HEK293 (cell line): ENCODE measurements around the gene LIG3.

Experiments used
- CTCF ChIA-PET: fragments of 350-600 bp; formaldehyde crosslinking; extraction: SDS; loops from one replicate; lab custom pipeline; 2021; ENCODE audit warnings: antibody characterized with exemption; lab: Yijun Ruan, JAX
- POLR2A ChIA-PET: fragments of 300-600 bp; formaldehyde crosslinking; extraction: SDS; loops from one replicate; lab custom pipeline; 2020; ENCODE audit warnings: antibody characterized with exemption, inconsistent platforms; lab: Yijun Ruan, JAX
- H3K27ac ChIP-seq: fragments of 200-500 bp; sonication (Bioruptor generic); 2 replicates; pipeline ENCODE4 v1.5.1; 2014; ENCODE audit warnings: low read depth, low read length, control low read depth, inconsistent platforms; ENCODE audit errors: extremely low read depth
- H3K36me3 ChIP-seq, 2 experiments: fragments of 200-500 bp in 1 of 2; sonication (Bioruptor generic) in 1 of 2; 1 replicate in 1 of 2; 2 replicates in 1 of 2; pipeline ENCODE4 v1.5.1; 2014 to 2017; ENCODE audit warnings: inconsistent platforms in 2 of 2, low read length in 2 of 2; ENCODE audit not compliant: control insufficient read depth in 2 of 2, insufficient read depth in 1 of 2
- H3K4me1 ChIP-seq: fragments of 200-500 bp; sonication (Bioruptor generic); 2 replicates; pipeline ENCODE4 v1.5.1; 2014; ENCODE audit warnings: mild to moderate bottlenecking, low read length, inconsistent platforms; ENCODE audit not compliant: control insufficient read depth, insufficient read depth
- H3K4me3 ChIP-seq: 2 replicates; pipeline ENCODE4 v1.5.1; 2011; ENCODE audit warnings: low read depth, mild to moderate bottlenecking, control low read depth, low read length, moderate library complexity
- H3K9me3 ChIP-seq: fragments of 200-500 bp; sonication (Bioruptor generic); 2 replicates; pipeline ENCODE4 v1.5.1; 2014; ENCODE audit warnings: low read depth, low read length, inconsistent platforms; ENCODE audit not compliant: control insufficient read depth, insufficient read depth
- AEBP2 ChIP-seq: fragments of 450-650 bp; formaldehyde crosslinking; IDR thresholded peaks from 2 replicates; pipeline ENCODE4 v1.5.1; 2016; ENCODE audit warnings: missing biosample characterization, missing genetic modification characterization, borderline replicate concordance
- BCL11A ChIP-seq: fragments of 450-650 bp; formaldehyde crosslinking; IDR thresholded peaks from 2 replicates; pipeline ENCODE4 v1.5.1; 2016; ENCODE audit warnings: low read depth, missing biosample characterization, missing genetic modification characterization
- MZF1 ChIP-seq: fragments of 450-650 bp; formaldehyde crosslinking; IDR thresholded peaks from 2 replicates; pipeline ENCODE4 v1.5.1; 2017; ENCODE audit warnings: missing biosample characterization, missing genetic modification characterization, borderline replicate concordance
- PBX3 ChIP-seq: sonication (generic); formaldehyde crosslinking; IDR thresholded peaks from 2 replicates; pipeline ENCODE4 v1.8.1; 2022; ENCODE audit warnings: mild to moderate bottlenecking, moderate library complexity, missing genetic modification reagents
- PRDM4 ChIP-seq: fragments of 450-650 bp; formaldehyde crosslinking; IDR thresholded peaks from 2 replicates; pipeline ENCODE4 v1.5.1; 2017; ENCODE audit warnings: missing biosample characterization, missing genetic modification characterization
- REST ChIP-seq: fragments of 450-650 bp; formaldehyde crosslinking; IDR thresholded peaks from 2 replicates; pipeline ENCODE4 v1.5.1; 2016; ENCODE audit warnings: missing biosample characterization, missing genetic modification characterization
- ZBTB26 ChIP-seq: fragments of 450-650 bp; formaldehyde crosslinking; optimal IDR thresholded peaks from 2 replicates; pipeline ENCODE3; 2016; ENCODE audit warnings: missing biosample characterization, mild to moderate bottlenecking, missing genetic modification characterization
- ZBTB6 ChIP-seq: fragments of 450-650 bp; formaldehyde crosslinking; IDR thresholded peaks from 2 replicates; pipeline ENCODE4 v1.5.1; 2017; ENCODE audit warnings: missing biosample characterization, missing genetic modification characterization
- ZBTB7A ChIP-seq: fragments of 450-650 bp; formaldehyde crosslinking; IDR thresholded peaks from 2 replicates; pipeline ENCODE4 v1.5.1; 2016; ENCODE audit warnings: low read depth, missing biosample characterization, missing genetic modification characterization
- ZNF132 ChIP-seq: fragments of 450-650 bp; formaldehyde crosslinking; IDR thresholded peaks from 2 replicates; pipeline ENCODE4 v1.5.1; 2017; ENCODE audit warnings: missing biosample characterization, missing genetic modification characterization, borderline replicate concordance
- ZNF133 ChIP-seq: fragments of 450-650 bp; formaldehyde crosslinking; IDR thresholded peaks from 2 replicates; pipeline ENCODE4 v1.5.1; 2016; ENCODE audit warnings: missing biosample characterization, missing genetic modification characterization
- ZNF148 ChIP-seq: fragments of 450-650 bp; formaldehyde crosslinking; IDR thresholded peaks from 2 replicates; pipeline ENCODE4 v1.5.0; 2017; ENCODE audit warnings: missing biosample characterization, missing genetic modification characterization, borderline replicate concordance
- ZNF184 ChIP-seq: fragments of 450-650 bp; IDR thresholded peaks from 2 replicates; pipeline ENCODE4 v1.5.1; 2018; ENCODE audit warnings: missing biosample characterization, mild to moderate bottlenecking, missing genetic modification characterization
- ZNF280C ChIP-seq: fragments of 450-650 bp; formaldehyde crosslinking; IDR thresholded peaks from 2 replicates; pipeline ENCODE4 v1.5.1; 2016; ENCODE audit warnings: missing biosample characterization, missing genetic modification characterization
- ZNF350 ChIP-seq: fragments of 450-650 bp; formaldehyde crosslinking; IDR thresholded peaks from 2 replicates; pipeline ENCODE4 v1.5.0; 2017; ENCODE audit warnings: missing biosample characterization, mild to moderate bottlenecking, missing genetic modification characterization
- ZNF473 ChIP-seq: fragments of 450-650 bp; formaldehyde crosslinking; IDR thresholded peaks from 2 replicates; pipeline ENCODE4 v1.5.1; 2017; ENCODE audit warnings: missing biosample characterization, missing genetic modification characterization
- ZNF560 ChIP-seq: fragments of 450-650 bp; formaldehyde crosslinking; IDR thresholded peaks from 2 replicates; pipeline ENCODE4 v1.5.1; 2017; ENCODE audit warnings: missing biosample characterization, missing genetic modification characterization, borderline replicate concordance
- ZNF621 ChIP-seq: fragments of 450-650 bp; formaldehyde crosslinking; IDR thresholded peaks from 2 replicates; pipeline ENCODE4 v1.5.1; 2017; ENCODE audit warnings: missing biosample characterization, missing genetic modification characterization
- ZNF791 ChIP-seq: fragments of 450-650 bp; formaldehyde crosslinking; IDR thresholded peaks from 2 replicates; pipeline ENCODE4 v1.5.1; 2016; ENCODE audit warnings: missing biosample characterization, missing genetic modification characterization
- ZSCAN23 ChIP-seq: fragments of 450-650 bp; formaldehyde crosslinking; IDR thresholded peaks from 2 replicates; pipeline ENCODE4 v1.5.1; 2016; ENCODE audit warnings: missing biosample characterization, missing genetic modification characterization

Gene LIG3

GRCh38 chr17:35001549-35001948, 21.2 kb downstream of the LIG3 start:
- no peak overlapping the region for H3K27ac ChIP-seq
- no peak for TF ChIP-seq PBX3 (CRISPR knock-in tag)
- TF ChIP-seq ZNF280C (tag by site-specific recombination) = no peak
- no peak for TF ChIP-seq PRDM4 (tag by site-specific recombination)
- TF ChIP-seq ZNF560 (tag by site-specific recombination) = no peak
- TF ChIP-seq ZNF473 (tag by site-specific recombination) = no peak
- no peak for TF ChIP-seq ZNF184 (tag by site-specific recombination)
- no peak for TF ChIP-seq ZSCAN23 (tag by site-specific recombination)
- no peak for TF ChIP-seq ZNF132 (tag by site-specific recombination)
- TF ChIP-seq MZF1 (tag by site-specific recombination) = no peak
- TF ChIP-seq AEBP2 (tag by site-specific recombination) = no peak
- TF ChIP-seq ZNF621 = no peak
- TF ChIP-seq ZNF148 (tag by site-specific recombination) = no peak
- no peak for TF ChIP-seq ZNF133 (tag by site-specific recombination)
- no peak for TF ChIP-seq ZNF350 (tag by site-specific recombination)
- TF ChIP-seq ZBTB26 (tag by site-specific recombination) = no peak
- TF ChIP-seq REST (tag by site-specific recombination) = no peak
- no peak for TF ChIP-seq BCL11A (tag by site-specific recombination)
- TF ChIP-seq ZBTB7A (tag by site-specific recombination) = no peak
- no peak for TF ChIP-seq ZBTB6
- no peak for TF ChIP-seq ZNF791 (tag by site-specific recombination)
- TF ChIP-seq, all 188 proteins: peak for 0
- ChIA-PET CTCF (interaction anchor here (1.2 to 1.3 kb wide), 2 partner anchors 13 to 117 kb away, joined by 3 to 5 read pairs; no protein-coding TSS in a partner anchor), POLR2A (no interaction called here)
- H3K4me1 ChIP-seq = no peaks in the 10 kb centered on the region
- no peak overlapping the region for H3K4me3 ChIP-seq
- H3K9me3 ChIP-seq = no peaks in the 10 kb centered on the region
- peaks cover 23 to 96% of the 10 kb centered on the region in 2 experiments for H3K36me3 ChIP-seq
